Endothelial cell of umbilical vein (primary cell): Measurements from ENCODE around the gene DBP. TPM values are rescaled to one million over a fixed set of nuclear protein-coding genes. Genes with fewer than 3 reads are reported as not detected.

Experiments
- BruUV-seq: library from RNA; stranded (reverse); fragments of 400-500 nt; replicated peaks from 2 replicates; lab custom pipeline; 2021; lab: Mats Ljungman, UMichigan
- CTCF ChIA-PET: fragments of 300-600, 350-600 bp; sonication (Branson Sonifier 250); formaldehyde crosslinking; loops from one replicate; lab custom pipeline; 2021; ENCODE audit warnings: antibody characterized with exemption, inconsistent platforms; lab: Charles Lee
- POLR2A ChIA-PET: fragments of 300-600, 350-600 bp; sonication (Branson Sonifier 250); formaldehyde crosslinking; loops from one replicate; lab custom pipeline; 2021; ENCODE audit warnings: antibody characterized with exemption, inconsistent platforms; lab: Charles Lee
- DNase-seq: peaks from one replicate; pipeline ENCODE4 v3.0.0-alpha.2; 2011; ENCODE audit warnings: low read depth, low spot score
- FAIRE-seq: peaks from 2 replicates; lab custom pipeline; 2011; peaks lifted over from hg19 to GRCh38; lab: Jason Lieb, UNC
- H2AFZ ChIP-seq: 2 replicates; pipeline ENCODE4 v1.6.0; 2012; ENCODE audit warnings: low read depth, low read length, control low read depth, inconsistent platforms
- H3K27ac ChIP-seq: 2 replicates; pipeline ENCODE4 v1.5.1; 2011; ENCODE audit warnings: low read depth, mild to moderate bottlenecking, control low read depth, low read length, moderate library complexity; ENCODE audit not compliant: insufficient read depth
- H3K27me3 ChIP-seq, 2 experiments: 2 replicates each; pipeline versions ENCODE4 v1.6.0 to v1.6.1; 2011; ENCODE audit warnings: low read length in 2 of 2, mixed read lengths in 1 of 2; ENCODE audit not compliant: control insufficient read depth in 2 of 2, insufficient read depth in 2 of 2
- H3K36me3 ChIP-seq, 2 experiments: 2 replicates in 1 of 2; 3 replicates in 1 of 2; pipeline ENCODE4 v1.5.1; 2011; ENCODE audit warnings: low read length in 2 of 2, mild to moderate bottlenecking in 1 of 2, moderate library complexity in 1 of 2; ENCODE audit not compliant: control insufficient read depth in 2 of 2, insufficient read depth in 2 of 2; ENCODE audit errors: extremely low read depth in 1 of 2
- H3K4me1 ChIP-seq: 3 replicates; pipeline ENCODE4 v1.5.1; 2011; ENCODE audit warnings: mild to moderate bottlenecking, low read length; ENCODE audit not compliant: control insufficient read depth, insufficient read depth; ENCODE audit errors: extremely low read depth
- H3K4me2 ChIP-seq: 2 replicates; pipeline ENCODE4 v1.6.1; 2011; ENCODE audit warnings: low read length, control low read depth, mixed read lengths; ENCODE audit not compliant: insufficient read depth
- H3K4me3 ChIP-seq, 3 experiments: fragments of 200-600 bp in 1 of 3; sonication (generic), shearing (Covaris generic) in 1 of 3; replicated peaks in 1 of 3; 2 replicates each; pipeline ENCODE4 v1.5.1; 2011 to 2016; ENCODE audit warnings: control low read depth in 3 of 3, low read length in 3 of 3, mild to moderate bottlenecking in 2 of 3, inconsistent platforms in 1 of 3, low read depth in 1 of 3, moderate library complexity in 1 of 3; ENCODE audit not compliant: insufficient read depth in 1 of 3
- H3K79me2 ChIP-seq: 2 replicates; pipeline ENCODE4 v1.6.0; 2012; ENCODE audit warnings: low read length, inconsistent platforms; ENCODE audit not compliant: control insufficient read depth, insufficient read depth
- H3K9ac ChIP-seq: replicated peaks from 2 replicates; pipeline ENCODE3; 2011; ENCODE audit warnings: low read length, control low read depth; ENCODE audit not compliant: insufficient read depth; ENCODE audit errors: extremely low read depth
- H3K9me1 ChIP-seq: replicated peaks from 3 replicates; pipeline ENCODE4 v1.6.0; 2011; ENCODE audit warnings: mild to moderate bottlenecking, low read length; ENCODE audit not compliant: control insufficient read depth, insufficient read depth; ENCODE audit errors: extremely low read depth
- H3K9me3 ChIP-seq: replicated peaks from 2 replicates; pipeline ENCODE4 v1.5.1; 2012; ENCODE audit warnings: low read length, inconsistent platforms; ENCODE audit not compliant: control insufficient read depth, insufficient read depth
- H4K20me1 ChIP-seq: replicated peaks from 2 replicates; pipeline ENCODE3; 2011; ENCODE audit warnings: mild to moderate bottlenecking, low read length; ENCODE audit not compliant: control insufficient read depth, insufficient read depth; ENCODE audit errors: extremely low read depth
- EZH2 ChIP-seq: IDR thresholded peaks from 2 replicates; pipeline ENCODE4 v1.6.1; 2012; ENCODE audit warnings: borderline replicate concordance, low read depth, mild to moderate bottlenecking, moderate library complexity, low read length, inconsistent platforms; ENCODE audit not compliant: severe bottlenecking
- FOS ChIP-seq: IDR thresholded peaks from 2 replicates; pipeline ENCODE4 v1.6.1; 2011; ENCODE audit warnings: mild to moderate bottlenecking, low read length, moderate library complexity, borderline replicate concordance; ENCODE audit not compliant: insufficient read depth
- GATA2 ChIP-seq: IDR thresholded peaks from 2 replicates; pipeline ENCODE4 v1.7.0; 2011; ENCODE audit warnings: low read depth, mild to moderate bottlenecking, moderate library complexity, mixed read lengths, low read length; ENCODE audit not compliant: insufficient read length, insufficient read depth
- JUN ChIP-seq: IDR thresholded peaks from 2 replicates; pipeline ENCODE4 v1.6.1; 2011; ENCODE audit warnings: borderline replicate concordance, low read depth; ENCODE audit not compliant: insufficient read length, insufficient read depth
- MYC ChIP-seq: IDR thresholded peaks from one replicate; pipeline ENCODE4 v1.6.1; 2011; ENCODE audit warnings: mild to moderate bottlenecking, low read depth, low read length
- POLR2A ChIP-seq: IDR thresholded peaks from 2 replicates; pipeline ENCODE4 v1.6.1; 2012; ENCODE audit warnings: low read depth, mild to moderate bottlenecking, control low read depth, low read length
- POLR2AphosphoS5 ChIP-seq: IDR thresholded peaks from 2 replicates; pipeline ENCODE4 v1.6.1; 2012; ENCODE audit warnings: low read depth, mild to moderate bottlenecking, control low read depth, low read length, moderate library complexity; ENCODE audit not compliant: insufficient read depth
- dilution Hi-C: fragments of 300-500 bp; cut with MboI; formaldehyde crosslinking; loops from one replicate; pipeline ENCODE4 v1.15.0; 2019; ENCODE audit warnings: low sequenced_read_pairs; ENCODE audit not compliant: extremely low pct_ligation_motif_present
- intact Hi-C: fragments of 100-400 bp; cut with micrococcal nuclease; formaldehyde crosslinking; loops from one replicate; pipeline ENCODE4 v1.10.0; 2022
- polyA plus RNA-seq, 4 experiments: library from polyadenylated mRNA; depleted of rRNA in 3 of 4; stranded (reverse) in 3 of 4; unstranded in 1 of 4; fragments of >200 nt; gene quantifications; 2 replicates each; pipeline versions ENCODE4 v1.2.1 to v1.2.3, GENCODE V29; 2011 to 2012; ENCODE audit warnings: missing spikeins in 1 of 4
- total RNA-seq: library from RNA; stranded (reverse); gene quantifications from 2 replicates; pipeline ENCODE4 v1.2.3, GENCODE V29; 2021
- TF ChIP-seq, protein P1 (sequence below), 2 donors: IDR thresholded peaks; 1 replicate in 1 of 2; 2 replicates in 1 of 2; pipeline ENCODE4 v1.5.1; 2011; ENCODE audit warnings: low read length in 2 of 2, mild to moderate bottlenecking in 2 of 2, moderate library complexity in 2 of 2, control low read depth in 1 of 2, inconsistent platforms in 1 of 2, low read depth in 1 of 2; ENCODE audit not compliant: insufficient read depth in 1 of 2; ENCODE audit errors: extremely low read depth in 1 of 2
- TF ChIP-seq, protein P2 (sequence below): IDR thresholded peaks from 2 replicates; pipeline ENCODE4 v1.6.1; 2011; ENCODE audit not compliant: insufficient read depth, insufficient read length

The DBP gene
- total and polyA plus RNA-seq, 2 donors (not counting 3 experiments of a cell fraction or from before 2014, with no cell fraction given) = 1.5 to 1.8 TPM

DNA sequence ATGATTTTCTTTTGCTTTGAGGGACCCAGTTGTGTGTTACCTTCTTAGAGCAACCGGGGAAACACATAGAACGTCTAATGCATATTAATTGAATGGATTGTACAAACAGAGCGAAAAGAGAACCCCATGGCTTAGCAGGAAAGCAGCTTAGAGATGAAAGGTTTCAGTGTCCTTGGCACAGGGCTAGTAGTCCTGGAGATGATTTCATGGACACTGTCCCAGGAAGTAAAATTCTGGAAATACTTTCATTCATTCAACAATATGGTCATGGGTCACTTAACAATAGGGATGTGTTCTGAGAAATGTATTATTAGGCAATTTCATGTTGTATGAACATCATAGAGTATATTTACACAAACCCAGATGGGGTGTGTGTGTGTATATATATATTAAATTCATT, 48.9 kb upstream of the DBP start:
- TF ChIP-seq, protein P1, sequence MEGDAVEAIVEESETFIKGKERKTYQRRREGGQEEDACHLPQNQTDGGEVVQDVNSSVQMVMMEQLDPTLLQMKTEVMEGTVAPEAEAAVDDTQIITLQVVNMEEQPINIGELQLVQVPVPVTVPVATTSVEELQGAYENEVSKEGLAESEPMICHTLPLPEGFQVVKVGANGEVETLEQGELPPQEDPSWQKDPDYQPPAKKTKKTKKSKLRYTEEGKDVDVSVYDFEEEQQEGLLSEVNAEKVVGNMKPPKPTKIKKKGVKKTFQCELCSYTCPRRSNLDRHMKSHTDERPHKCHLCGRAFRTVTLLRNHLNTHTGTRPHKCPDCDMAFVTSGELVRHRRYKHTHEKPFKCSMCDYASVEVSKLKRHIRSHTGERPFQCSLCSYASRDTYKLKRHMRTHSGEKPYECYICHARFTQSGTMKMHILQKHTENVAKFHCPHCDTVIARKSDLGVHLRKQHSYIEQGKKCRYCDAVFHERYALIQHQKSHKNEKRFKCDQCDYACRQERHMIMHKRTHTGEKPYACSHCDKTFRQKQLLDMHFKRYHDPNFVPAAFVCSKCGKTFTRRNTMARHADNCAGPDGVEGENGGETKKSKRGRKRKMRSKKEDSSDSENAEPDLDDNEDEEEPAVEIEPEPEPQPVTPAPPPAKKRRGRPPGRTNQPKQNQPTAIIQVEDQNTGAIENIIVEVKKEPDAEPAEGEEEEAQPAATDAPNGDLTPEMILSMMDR (IDR thresholded peaks at IDR 0.05; ENCODE audit: extremely low read depth in 1 of 2, insufficient read depth in 1 of 2, low read depth in 1 of 2, low read length in 2 of 2) = no peak
- TF ChIP-seq MYC = no peak
- H4K20me1 ChIP-seq = no peaks in the 10 kb centered on the region
- no peaks in the 10 kb centered on the region for H3K4me1 ChIP-seq
- H3K27ac ChIP-seq = no peak overlapping the region
- ChIA-PET CTCF (interaction anchor here (2.2 kb wide), 1 partner anchor 11 kb away, joined by 11 read pairs; no protein-coding TSS in a partner anchor), POLR2A (no interaction called here)
- intact Hi-C loops (no loop called here), dilution Hi-C loops (no loop called here)
- H2AFZ ChIP-seq = no peak overlapping the region
- no peak for FAIRE-seq
- H3K27me3 ChIP-seq = peaks cover 0 to 2% of the 10 kb centered on the region in 2 experiments
- no peak overlapping the region for H3K4me3 ChIP-seq
- no TSS peak for BruUV-seq
- H3K79me2 ChIP-seq = no peaks in the 10 kb centered on the region
- no peaks in the 10 kb centered on the region for H3K36me3 ChIP-seq
- H3K4me2 ChIP-seq = no peak overlapping the region
- no peaks in the 10 kb centered on the region for H3K9me1 ChIP-seq
- no peak for DNase-seq
- H3K9ac ChIP-seq = no peak overlapping the region
- no peaks in the 10 kb centered on the region for H3K9me3 ChIP-seq

DNA sequence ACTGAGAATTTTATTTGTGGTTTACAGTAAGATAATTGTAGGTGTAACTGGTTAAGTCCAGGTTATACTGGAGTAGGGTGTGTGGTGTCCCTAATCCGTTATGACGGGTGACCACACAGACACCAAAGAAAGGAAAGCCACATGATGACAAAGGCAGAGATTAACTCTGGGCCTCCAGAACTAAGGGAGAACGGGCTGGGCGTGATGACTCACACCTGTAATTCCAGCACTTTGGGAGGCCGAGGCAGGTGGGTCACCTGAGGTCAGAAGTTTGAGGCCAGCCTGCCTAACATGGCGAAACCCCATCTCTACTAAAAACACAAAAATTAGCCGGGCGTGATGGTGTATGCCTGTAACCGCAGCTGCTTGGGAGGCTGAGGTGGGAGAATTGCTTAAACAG, 48.4 kb upstream of the DBP start:
- DNase-seq (no peak), FAIRE-seq (no peak)
- H3K27ac ChIP-seq = no peak overlapping the region
- no peak overlapping the region for H3K4me3 ChIP-seq
- no peak overlapping the region for H2AFZ ChIP-seq
- peaks cover 0 to 2% of the 10 kb centered on the region in 2 experiments for H3K27me3 ChIP-seq
- CTCF ChIA-PET = interaction anchor here (2.2 to 2.5 kb wide), 2 partner anchors 10 kb away, joined by 10 to 11 read pairs; no protein-coding TSS in a partner anchor
- intact Hi-C loops (no loop called here), dilution Hi-C loops (no loop called here)
- no TSS peak for BruUV-seq
- H3K9me3 ChIP-seq = no peaks in the 10 kb centered on the region
- no peak overlapping the region for H3K9ac ChIP-seq
- no peaks in the 10 kb centered on the region for H3K36me3 ChIP-seq
- POLR2A ChIA-PET = no interaction called here
- no peak overlapping the region for H3K4me2 ChIP-seq
- TF ChIP-seq MYC (no peak), JUN (no peak), FOS (no peak), EZH2 (no peak), POLR2A (no peak), GATA2 (no peak), POLR2AphosphoS5 (no peak)
- TF ChIP-seq, protein P2, sequence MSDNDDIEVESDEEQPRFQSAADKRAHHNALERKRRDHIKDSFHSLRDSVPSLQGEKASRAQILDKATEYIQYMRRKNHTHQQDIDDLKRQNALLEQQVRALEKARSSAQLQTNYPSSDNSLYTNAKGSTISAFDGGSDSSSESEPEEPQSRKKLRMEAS = no peak
- TF ChIP-seq, protein P1 (IDR thresholded peaks at IDR 0.05; ENCODE audit: extremely low read depth in 1 of 2, insufficient read depth in 1 of 2, low read depth in 1 of 2, low read length in 2 of 2) = no peak
- H4K20me1 ChIP-seq = no peaks in the 10 kb centered on the region
- H3K4me1 ChIP-seq = no peaks in the 10 kb centered on the region
- H3K9me1 ChIP-seq = no peaks in the 10 kb centered on the region
- no peaks in the 10 kb centered on the region for H3K79me2 ChIP-seq
